GM18858 (cell line): ENCODE data around the gene NDRG3.
A peak's percentile ranks its signal among the peaks of the same experiment; 100 is the strongest.
"Not testable (repeated sequence)": the region's sequence is repeated elsewhere in the genome, so short reads cannot be mapped to it uniquely, and the experiment has no call there.

Experiments
- ATAC-seq: cut with Tn5 transposase; IDR thresholded peaks from one replicate; pipeline ENCODE4 v1.9.1; 2021; ENCODE audit not compliant: unreplicated experiment

The NDRG3 gene

DNA sequence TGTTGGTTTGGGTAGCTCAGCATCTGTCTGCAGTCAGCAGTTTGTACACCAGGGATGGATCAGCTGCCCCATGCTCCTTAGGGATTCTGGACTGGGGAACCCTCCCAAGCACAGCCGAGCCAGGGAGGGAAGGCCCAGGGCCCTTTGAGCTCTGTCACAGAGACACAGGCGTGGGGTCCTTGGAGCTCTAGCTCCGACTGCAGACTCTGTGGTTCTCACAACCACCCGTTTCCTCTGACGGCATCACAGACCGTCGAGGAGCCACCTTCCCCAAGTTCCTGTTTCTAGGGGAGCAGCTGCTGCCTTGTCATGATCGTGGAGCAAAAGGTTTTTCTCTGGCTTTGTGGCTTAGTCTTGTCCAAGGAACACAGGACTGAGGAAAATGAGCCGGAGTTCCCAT lies 99.9 kb downstream of the NDRG3 start, which contains the start of gene SLA2:
TSS of gene SLA2 (minus strand) at position 199 of the 400 bp plus-strand sequence. CDS start 4,861 bp downstream, outside the sequence.
- ATAC-seq = no peak

DNA sequence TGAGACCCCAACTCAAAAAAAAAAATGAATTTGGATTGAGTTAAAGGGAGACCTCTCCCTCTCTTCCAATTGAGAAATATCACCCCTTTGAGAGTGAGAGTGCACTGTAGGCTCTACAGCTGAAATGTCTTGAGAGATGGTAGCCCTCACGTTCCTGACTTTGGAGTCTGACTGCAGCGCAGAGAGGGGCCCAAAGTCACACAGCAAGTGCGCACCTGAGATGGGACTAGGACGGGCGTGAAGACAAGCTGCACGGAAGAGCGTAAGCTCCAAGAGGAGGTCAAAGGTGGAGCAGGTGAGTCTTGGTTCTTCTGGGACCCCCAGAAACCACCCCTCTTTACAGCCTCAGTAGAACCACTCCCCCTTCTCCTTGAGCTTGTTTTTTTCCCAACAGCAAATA lies 100.5 kb downstream of the NDRG3 start:
- no peak for ATAC-seq

DNA sequence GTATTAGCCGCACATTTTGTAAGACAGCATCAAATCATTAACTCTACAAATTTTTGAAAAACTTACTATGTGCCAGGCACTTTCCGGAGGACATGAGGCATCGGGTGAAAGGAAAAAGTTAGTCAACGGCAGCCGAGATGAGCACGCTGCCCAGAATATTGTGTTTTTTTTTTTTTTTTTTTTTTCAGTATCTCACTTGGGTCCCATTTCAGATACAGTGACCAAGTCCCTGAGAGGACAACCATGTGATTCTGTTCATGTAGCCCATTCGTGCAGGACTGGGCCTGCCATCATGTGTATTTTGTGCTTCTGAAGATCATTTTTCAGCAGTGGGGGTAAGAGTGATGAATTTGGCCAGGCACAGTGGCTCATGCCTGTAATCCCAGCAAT lies 101.2 kb downstream of the NDRG3 start:
- no peak for ATAC-seq

DNA sequence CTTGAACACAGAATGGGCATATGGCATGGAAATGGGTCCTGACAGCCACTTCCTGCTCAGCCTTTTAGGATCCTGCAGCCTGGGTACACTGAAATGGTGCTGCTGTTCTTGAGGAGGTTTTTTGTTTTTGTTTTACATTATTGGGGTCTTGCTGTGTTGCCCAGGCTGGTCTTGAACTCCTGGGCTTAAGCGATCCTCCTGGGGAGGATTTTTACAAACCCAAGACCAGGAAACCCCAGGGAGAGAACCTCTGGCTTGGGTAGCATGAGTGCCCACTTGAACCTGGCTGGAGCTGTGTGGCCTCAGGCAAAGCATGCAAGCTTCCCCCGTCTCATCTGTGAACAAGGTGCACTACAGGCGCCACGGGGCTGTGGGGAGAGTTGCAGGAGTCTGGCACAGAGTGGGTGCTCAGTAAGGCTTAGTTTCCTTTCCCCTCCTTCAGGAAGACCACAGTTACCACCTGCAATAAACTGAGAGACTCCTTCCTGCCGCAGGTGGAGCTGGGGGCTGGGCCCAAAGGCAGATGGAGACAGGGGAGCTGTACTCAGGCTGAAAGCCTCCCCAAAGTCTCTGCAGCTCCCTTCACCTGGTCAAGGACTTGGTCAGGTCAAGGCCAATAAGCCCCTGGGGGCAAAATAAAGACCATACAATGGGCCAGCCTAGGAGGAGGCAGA lies 101.7 kb downstream of the NDRG3 start:
- ATAC-seq = no peak

DNA sequence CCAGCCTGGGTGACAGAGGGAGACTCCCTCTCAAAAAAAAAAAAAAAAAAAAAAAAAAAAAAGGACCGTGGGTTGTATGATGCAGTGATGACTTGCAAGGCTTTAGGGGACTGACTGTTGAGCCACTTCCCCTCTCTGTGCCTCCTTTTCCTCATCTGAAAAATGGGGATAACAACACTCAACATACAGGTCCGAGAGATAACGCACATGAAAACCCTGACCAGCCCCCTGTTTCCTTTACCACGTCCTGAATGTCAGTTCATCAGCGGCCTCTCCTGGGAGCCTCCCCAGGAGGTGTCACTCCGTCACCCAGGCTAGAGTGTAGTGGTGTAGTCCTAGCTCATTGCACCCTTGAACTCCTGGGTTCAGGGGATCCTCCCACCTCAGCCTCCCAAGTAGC lies 103.8 kb downstream of the NDRG3 start:
- ATAC-seq = no peak

DNA sequence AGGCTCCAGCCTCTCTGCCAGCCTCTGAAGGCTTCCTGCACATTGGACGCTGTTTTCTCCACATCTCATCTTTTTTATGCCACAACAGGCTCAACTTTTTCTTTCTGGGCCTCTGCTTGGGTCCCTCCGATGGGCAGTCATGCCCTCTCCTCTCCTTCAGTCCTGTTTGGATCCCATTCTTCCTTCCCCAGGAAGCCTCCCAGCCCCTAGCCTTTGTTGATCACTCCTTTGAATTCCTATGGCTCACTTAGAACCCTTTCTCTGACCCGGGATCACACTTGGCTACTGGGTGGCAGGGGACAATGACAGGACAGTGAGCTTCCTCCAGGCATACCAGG lies 104.4 kb downstream of the NDRG3 start:
- ATAC-seq = no peak

DNA sequence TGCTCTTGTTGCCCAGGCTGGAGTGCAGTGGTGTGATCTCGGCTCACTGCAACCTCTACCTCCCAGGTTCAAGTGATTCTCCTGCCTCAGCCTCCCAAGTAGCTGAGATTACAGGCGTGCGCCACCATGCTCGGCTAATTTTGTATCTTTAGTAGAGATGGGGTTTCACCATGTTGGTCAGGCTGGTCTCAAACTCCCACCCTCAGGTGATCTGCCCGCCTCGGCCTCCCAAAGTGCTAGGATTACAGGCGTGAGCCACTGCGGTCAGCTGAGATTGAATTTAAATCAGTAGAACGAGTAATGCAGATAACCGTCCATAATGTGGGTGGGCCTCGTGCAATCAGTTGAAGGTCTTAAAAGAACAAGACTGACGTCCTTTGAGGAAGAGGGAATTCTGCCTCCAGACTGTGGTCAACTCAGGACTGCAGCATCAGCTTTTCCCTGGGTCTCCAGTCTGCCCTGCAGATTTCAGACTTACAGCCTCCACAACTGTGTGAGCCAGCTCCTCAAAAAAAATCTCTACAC lies 107.0 kb downstream of the NDRG3 start:
- ATAC-seq = not testable (repeated sequence)

DNA sequence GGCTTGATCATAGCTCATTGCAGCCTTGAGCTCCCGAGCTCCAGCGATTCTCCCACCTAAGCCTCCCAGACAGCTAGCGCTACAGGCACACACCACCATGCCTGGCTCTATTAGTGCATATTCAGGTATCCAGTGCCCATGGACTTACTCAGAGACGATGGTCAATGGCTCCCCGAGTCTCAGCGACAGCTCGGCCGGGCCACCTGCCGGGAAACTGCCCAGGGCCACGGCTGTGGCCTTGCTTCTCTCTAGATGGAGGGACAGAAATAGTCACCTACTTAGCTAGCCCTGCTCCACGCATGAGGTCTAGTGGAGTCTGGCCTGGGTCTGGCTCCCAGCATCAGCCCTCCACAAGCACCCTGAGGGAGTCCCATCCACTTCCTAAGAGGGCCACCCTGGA lies 111.5 kb downstream of the NDRG3 start:
- no peak for ATAC-seq

DNA sequence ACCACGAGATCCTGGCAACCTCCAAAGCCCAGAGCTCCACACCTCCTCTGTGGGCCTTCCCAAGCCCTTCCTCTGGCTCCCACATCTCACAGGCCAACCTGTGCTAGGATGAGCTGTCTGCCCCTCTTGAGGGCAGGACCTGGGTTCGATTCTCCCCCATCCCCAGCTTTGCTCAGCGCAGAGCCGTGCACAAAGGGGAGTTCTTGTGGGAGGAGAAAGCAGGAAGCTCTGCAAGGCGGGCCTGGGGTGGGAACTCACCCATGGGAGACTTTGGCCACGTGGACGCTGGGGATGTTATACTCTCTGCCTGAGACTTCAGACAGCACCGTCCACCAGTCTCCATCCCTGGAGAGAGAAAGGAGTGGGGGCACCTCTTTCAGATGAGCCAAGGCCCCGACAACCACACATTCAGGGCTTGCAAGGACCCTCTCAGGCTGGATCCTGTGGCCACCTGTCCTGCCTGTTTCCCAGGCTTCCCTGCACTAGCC lies 112.6 kb downstream of the NDRG3 start:
- no peak for ATAC-seq

DNA sequence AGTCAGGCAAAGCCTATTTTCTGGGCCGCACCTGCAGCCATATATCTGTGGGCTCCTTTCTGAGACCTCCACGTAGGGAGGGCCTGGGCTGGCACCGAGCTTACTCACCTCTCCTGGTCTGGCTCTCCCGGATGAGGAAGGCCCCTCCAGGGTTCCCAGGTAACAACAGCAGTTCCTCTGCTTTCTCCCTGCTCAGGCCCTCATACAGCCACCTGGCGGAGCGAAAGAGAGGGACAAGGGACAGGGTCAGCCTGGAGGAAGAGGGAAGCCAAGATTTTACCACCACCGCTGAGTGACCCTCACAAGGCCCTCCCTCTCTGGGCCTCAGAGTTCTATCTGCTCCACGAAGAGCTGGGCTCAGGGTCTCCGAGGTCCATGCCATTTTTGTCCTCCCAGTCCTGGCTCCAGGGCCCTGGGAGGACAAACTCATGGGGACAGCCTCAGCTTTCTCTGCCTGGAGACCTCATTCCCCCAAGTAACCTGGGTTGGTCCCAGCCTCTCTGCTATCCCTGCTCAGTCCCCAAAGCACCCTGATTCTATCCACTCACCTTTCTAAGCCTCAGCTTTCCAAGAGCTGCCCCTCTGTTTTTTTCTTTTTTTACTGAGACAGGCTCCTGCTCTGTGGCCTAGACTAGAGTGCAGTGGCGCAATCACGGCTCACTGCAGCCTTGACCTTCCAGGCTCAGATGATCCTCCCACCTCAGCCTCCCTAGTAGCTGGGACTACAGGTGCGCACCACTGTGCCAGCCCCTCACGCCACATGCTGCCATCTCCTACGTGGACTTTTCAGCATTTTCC lies 113.2 kb downstream of the NDRG3 start:
- ATAC-seq = no peak

DNA sequence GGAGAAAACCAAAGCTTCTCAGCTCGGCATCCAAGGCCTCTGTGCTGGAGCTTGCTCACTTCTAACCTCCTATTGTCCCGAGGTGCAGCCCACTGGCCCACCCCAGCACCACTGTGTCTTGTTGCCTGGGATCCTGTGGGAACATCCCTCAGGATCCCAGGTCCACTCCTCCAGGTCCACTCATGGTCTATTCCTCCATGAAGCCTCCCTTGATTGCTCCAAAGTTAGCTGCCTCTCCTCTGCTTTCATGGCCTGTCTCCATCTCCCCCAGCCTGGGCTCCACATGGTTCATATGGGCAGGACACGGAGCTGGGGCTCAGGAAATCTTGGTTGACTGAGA lies 113.8 kb downstream of the NDRG3 start:
- no peak for ATAC-seq

DNA sequence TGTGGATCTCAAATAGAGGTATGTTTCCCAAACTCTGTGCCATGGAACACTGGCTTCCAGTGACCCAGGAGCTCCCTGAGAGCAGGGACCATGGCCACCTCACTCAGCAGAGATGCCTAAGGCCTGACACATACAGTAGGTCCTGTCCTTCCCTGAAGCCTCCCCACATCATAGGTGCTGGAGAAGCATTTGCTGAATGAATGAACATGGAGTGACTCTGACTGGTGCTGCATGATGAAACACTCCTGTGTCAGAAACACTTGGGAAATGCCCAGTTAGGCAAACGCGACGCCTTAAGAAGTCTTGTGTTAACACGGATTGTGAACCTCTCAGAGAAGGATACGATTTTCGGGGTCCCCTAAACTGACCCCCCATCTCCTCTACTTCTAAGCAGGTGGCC lies 114.2 kb downstream of the NDRG3 start:
- ATAC-seq = no peak

DNA sequence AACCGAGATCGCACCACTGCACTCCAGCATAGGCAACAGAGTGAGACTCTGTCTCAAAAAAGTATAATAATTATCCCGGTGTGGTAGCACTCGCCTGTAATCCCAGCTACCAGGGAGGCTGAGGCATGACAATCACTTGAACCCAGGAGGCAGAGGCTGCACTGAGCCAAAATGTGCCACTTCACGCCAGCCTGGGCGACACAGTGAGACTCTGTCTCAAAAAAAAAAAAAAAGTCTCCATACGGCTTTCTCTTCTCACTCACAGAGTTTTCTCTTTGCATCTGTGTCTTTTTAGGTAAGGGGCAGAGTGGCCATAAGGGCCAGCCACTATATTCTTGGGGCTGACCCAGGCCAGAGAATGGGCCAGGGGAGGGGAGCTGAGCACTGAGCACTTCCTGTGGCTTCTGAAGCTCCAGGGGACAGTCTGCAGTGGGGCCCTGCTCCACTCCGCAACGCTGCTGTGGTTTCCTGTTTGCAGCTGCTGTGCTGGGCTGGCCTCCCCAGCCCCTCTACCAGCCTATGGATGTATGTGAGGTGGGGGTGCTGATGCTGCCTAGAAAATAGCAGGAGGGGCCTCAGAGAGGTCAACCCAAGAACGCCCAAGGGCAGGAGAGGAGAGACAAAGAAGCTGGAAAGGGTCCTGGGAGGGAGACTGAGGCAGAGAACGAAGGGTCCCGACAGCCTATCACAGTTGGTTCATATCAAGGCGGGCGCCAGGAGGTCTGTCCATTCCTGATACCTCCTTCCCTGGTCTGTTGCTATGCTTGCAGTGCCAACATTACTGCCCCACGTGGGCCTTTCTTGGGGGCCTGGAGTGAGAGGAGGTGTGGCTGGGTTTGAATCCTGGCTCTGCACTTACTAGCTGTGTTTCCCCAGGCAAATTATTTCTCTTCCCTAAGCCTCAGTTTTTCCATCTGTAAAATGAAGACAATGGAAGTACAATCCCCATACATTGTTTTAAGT lies 115.9 kb downstream of the NDRG3 start:
- ATAC-seq = peak; percentile 46

DNA sequence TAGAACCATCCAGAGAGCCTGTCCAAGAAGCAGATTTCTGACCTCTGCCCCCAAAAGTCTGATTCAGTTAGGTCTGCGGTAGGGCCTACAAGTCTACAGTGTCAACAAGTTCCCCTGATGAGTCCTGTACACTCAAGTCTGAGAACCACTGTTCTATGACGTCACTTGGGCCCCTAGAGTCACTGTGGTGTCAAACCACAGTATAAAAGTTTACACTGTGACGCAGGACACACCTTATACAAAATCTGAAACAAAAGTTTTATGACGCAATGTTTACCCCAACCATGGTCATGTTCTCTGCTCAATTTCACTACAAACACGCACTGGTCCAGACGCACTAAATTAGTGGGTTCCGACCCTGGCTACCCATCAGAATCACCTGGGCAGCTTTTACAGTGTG lies 117.8 kb downstream of the NDRG3 start:
- no peak for ATAC-seq

DNA sequence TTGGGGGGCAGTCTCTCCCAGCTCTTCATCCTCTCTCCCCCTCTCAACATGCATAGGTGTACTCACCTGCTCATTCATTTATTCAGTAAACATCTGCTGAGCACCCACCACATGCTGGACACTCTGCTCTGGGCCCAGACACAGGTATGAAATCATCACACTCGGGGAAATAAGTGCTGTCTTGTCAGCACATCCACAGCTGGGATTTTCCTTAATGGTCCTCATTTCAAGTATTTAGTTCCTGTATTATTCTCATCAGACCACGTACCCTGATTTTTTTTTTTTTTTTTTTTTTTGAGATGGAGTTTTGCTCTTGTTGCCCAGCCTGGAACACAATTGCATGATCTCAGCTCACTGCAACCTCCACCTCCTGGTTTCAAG lies 121.0 kb downstream of the NDRG3 start:
- ATAC-seq = no peak

DNA sequence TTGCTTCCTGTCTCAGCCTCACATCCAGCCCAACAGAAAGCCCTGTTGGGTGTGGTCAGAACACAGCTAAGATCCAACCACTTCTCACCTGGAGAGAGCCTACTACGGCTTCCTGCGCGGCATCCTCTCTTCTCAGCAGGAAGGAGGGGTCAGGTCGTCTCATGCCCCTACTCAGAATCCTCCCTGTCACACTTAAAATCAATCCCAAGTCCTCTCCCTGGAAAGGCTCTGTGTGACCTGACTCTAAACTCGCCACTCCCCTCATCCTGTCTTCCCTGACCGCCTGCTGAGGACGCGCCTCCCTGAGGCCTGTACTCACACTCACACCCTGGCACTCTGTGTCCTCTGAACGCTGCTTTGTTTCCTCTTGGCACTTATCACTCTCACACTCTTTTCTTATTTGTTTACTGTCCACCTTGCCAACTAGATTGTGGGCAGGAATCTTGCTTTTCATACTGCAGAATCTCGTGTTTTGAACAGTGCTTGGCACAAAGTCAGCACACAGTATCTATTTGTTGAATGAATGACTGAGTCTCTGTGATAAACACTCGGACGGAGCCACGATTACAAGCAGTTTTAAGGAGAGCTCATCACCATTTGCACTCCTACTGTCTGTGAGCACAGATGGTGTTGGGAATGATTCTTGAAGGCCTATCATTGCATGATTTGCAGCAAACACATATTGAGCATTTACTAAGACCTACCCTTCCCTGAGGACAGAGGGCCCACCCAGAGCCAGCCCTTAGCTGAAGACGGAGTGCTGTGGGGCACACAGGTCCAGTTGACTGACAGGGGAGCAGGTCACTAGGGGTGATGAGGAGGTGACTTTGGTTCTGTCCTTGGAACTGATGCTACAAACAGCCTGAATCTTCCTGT lies 121.6 kb downstream of the NDRG3 start:
- ATAC-seq = no peak

DNA sequence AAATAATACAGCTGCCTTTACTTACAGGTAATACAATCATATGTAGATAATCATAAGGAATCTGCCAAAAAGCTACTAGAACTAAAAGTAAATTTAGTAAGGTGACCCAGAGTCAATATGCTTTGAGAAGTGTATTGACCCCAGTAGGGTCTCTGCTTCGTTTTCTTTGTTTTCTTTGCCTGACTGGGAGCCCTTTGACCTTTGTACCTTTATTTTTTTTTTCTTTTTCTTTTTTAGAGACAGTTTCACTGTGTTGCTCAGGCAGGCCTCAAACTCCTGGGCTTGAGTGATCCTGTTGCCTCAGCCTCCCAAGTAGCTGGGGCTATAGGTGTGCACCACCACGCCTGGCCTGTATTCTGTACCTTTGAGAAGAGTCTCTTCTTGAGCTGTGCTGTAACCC lies 122.4 kb downstream of the NDRG3 start:
- no peak for ATAC-seq

DNA sequence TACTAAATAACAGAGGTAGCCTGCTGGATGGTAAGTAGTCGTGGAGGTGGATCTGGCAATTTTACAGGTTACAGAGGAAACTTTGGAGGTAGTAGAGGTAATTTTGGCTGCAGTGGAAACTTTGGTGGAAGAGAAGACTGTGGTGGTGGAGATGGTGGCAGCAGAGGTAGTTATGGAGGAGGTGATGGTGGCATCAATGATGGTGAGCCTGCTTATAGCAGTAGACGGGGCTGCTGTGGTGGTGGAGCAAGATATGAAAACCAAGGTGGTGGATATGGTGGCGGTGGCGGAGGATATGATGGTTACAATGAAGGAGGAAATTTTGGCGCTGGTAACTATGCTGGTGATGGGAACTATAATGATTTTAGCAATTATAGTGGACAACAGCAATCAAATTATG lies 125.0 kb downstream of the NDRG3 start:
- no peak for ATAC-seq

DNA sequence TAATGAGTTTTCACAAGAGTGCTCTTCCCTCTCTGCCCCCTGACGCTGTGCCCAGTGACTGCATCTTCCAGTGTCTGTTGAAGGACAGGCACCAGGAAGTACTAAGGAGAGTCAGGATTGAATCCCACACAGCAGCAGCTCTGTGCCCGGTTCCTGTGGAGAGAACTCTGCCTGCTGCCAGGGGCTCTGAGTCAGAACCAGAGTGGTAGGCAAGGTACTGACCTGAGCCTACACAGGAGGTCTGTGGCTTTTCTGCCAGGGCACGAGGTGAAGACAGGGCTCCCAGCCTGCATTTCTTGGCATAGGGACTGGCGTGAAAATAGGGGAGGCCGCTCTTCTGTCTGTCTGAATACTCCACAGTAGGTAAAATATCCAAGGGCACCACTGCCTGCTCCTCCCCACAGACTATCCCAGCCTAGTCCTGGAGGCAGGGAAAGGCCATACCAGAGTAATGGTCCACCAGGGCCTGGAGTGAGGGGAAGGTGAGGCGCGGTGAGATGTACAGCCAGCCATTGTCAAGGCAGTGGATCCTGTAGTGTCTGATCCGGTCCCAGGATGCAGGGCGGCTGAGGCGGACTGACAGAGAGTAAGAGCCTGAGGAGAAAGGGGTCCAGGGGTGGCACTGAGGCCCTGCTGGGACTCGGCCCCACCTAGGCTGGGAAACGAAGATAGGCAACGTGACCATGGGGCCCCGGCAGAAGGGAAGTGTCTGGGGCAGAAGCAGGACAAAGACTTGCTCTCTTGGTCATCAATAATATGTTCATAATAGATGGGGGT lies 130.9 kb downstream of the NDRG3 start:
- no peak for ATAC-seq

DNA sequence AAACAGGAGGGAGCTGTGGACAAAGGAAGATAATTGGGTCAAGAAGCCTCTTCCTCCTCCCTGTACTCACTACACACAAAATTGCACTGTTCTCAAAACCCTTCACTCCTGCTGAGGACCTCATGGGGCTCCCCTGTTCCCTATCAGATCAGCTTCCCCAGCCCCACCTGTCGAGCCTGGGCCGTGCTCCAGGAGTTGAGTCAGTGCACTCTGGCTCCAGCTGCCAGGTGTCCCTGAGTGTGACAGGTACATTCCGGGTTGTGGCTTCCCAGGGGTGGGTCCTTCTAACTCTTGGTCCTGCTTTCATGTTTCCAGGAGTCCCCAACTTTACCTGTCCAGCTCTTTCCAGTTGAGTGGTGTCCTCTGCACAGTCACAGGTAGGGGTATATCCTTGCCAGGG lies 131.9 kb downstream of the NDRG3 start:
- ATAC-seq = no peak
